DMS53 treated with DMSO at 0.1 percent for 48 hours (cell line): ENCODE results near the gene UIMC1.

ENCODE experiments used
- DNase-seq: peaks from one replicate; lab custom pipeline; 2025; ENCODE audit not compliant: unreplicated experiment; lab: John Stamatoyannopoulos, UW

Gene UIMC1

GRCh38 chr5:176886336-176887251 is 120.0 kb downstream of the UIMC1 start:
- no peak for DNase-seq

- no peak for DNase-seq
Measured at GRCh38 chr5:176884571-176884890, 122.0 kb downstream of the UIMC1 start.

- no peak for DNase-seq
Measured at GRCh38 chr5:176883700-176884570, 122.6 kb downstream of the UIMC1 start.

- no peak for DNase-seq
Measured at GRCh38 chr5:176882567-176882903, 124.0 kb downstream of the UIMC1 start.

GRCh38 chr5:176881816-176882566 is 124.6 kb downstream of the UIMC1 start:
- DNase-seq: no peak

GRCh38 chr5:176881021-176881749 is 125.4 kb downstream of the UIMC1 start:
- no peak for DNase-seq

GRCh38 chr5:176880366-176881020 is 126.1 kb downstream of the UIMC1 start:
- no peak for DNase-seq

GRCh38 chr5:176879663-176880361 is 126.8 kb downstream of the UIMC1 start:
- DNase-seq: no peak

GRCh38 chr5:176878906-176879662 is 127.5 kb downstream of the UIMC1 start:
- no peak for DNase-seq

GRCh38 chr5:176878463-176878862 is 128.1 kb downstream of the UIMC1 start:
- no peak for DNase-seq

- no peak for DNase-seq
Measured at GRCh38 chr5:176877793-176878331, 128.7 kb downstream of the UIMC1 start.

GRCh38 chr5:176876506-176877431 is 129.8 kb downstream of the UIMC1 start:
- no peak for DNase-seq

- DNase-seq: no peak
Measured at GRCh38 chr5:176875783-176876505, 130.6 kb downstream of the UIMC1 start.

- DNase-seq: no peak
Measured at GRCh38 chr5:176875014-176875550, 131.5 kb downstream of the UIMC1 start.

GRCh38 chr5:176874198-176874780 is 132.3 kb downstream of the UIMC1 start:
- no peak for DNase-seq

GRCh38 chr5:176873541-176874172 is 132.9 kb downstream of the UIMC1 start:
- DNase-seq: no peak
